ENCODE data around the gene ACY1.

- TF ChIP-seq POLR2AphosphoS5 (IDR thresholded peaks at IDR 0.05; ENCODE audit: low read depth, low read length): no peak
- TF ChIP-seq, protein P1, sequence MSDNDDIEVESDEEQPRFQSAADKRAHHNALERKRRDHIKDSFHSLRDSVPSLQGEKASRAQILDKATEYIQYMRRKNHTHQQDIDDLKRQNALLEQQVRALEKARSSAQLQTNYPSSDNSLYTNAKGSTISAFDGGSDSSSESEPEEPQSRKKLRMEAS (IDR thresholded peaks at IDR 0.05; ENCODE audit: low read depth): no peak
- TF ChIP-seq, protein P2, sequence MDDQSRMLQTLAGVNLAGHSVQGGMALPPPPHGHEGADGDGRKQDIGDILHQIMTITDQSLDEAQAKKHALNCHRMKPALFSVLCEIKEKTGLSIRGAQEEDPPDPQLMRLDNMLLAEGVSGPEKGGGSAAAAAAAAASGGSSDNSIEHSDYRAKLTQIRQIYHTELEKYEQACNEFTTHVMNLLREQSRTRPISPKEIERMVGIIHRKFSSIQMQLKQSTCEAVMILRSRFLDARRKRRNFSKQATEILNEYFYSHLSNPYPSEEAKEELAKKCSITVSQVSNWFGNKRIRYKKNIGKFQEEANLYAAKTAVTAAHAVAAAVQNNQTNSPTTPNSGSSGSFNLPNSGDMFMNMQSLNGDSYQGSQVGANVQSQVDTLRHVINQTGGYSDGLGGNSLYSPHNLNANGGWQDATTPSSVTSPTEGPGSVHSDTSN (IDR thresholded peaks at IDR 0.05): no peak
- TF ChIP-seq CTCF (IDR thresholded peaks at IDR 0.05): no peak
- no peak for TF ChIP-seq EP300 (IDR thresholded peaks at IDR 0.05; ENCODE audit: borderline replicate concordance in 1 of 2, low read depth in 1 of 2, low read length in 1 of 2)
- TF ChIP-seq SIN3A (IDR thresholded peaks at IDR 0.05; ENCODE audit: borderline replicate concordance, low read depth, low read length): no peak
- TF ChIP-seq REST (IDR thresholded peaks at IDR 0.05; ENCODE audit: low read depth, low read length): no peak
- TF ChIP-seq TCF12 (IDR thresholded peaks at IDR 0.05): no peak
- no peak for TF ChIP-seq GATA2 (CRISPR knock-in tag; IDR thresholded peaks at IDR 0.05)
- TF ChIP-seq GABPA (IDR thresholded peaks at IDR 0.05; ENCODE audit: low read depth): no peak
- no peak for TF ChIP-seq TAF1 (IDR thresholded peaks at IDR 0.05; ENCODE audit: borderline replicate concordance, low read depth, low read length)
- no peak for TF ChIP-seq RXRA (IDR thresholded peaks at IDR 0.05; ENCODE audit: borderline replicate concordance, low read depth)
Observed at GRCh38 chr3:52019352-52020080, 36.2 kb downstream of the ACY1 start.
